ENCODE results near the gene ATP6AP1.
"Not testable (repeated sequence)": the region's sequence is repeated elsewhere in the genome, so short reads cannot be mapped to it uniquely, and the experiment has no call there.

The ATP6AP1 gene

GRCh38 chrX:154382483-154383069, 45.9 kb upstream of the ATP6AP1 start:
- no peak for TF ChIP-seq CTCF (IDR thresholded peaks at IDR 0.05; ENCODE audit: low read depth, low read length, missing control alignments)
- H3K4me3 ChIP-seq (ENCODE audit: low read depth, low read length) = no peak overlapping the region
- DNase-seq (ENCODE audit: low read depth) = no peak

- H3K4me3 ChIP-seq (ENCODE audit: low read depth, low read length) = no peak overlapping the region
- no peak for TF ChIP-seq CTCF (IDR thresholded peaks at IDR 0.05; ENCODE audit: low read depth, low read length, missing control alignments)
- no peak for DNase-seq (ENCODE audit: low read depth)
Measured at GRCh38 chrX:154383359-154384283, 44.9 kb upstream of the ATP6AP1 start.

GRCh38 chrX:154384284-154384892, 44.1 kb upstream of the ATP6AP1 start:
- DNase-seq (ENCODE audit: low read depth) = no peak
- H3K4me3 ChIP-seq (ENCODE audit: low read depth, low read length) = no peak overlapping the region
- TF ChIP-seq CTCF (IDR thresholded peaks at IDR 0.05; ENCODE audit: low read depth, low read length, missing control alignments) = no peak

GRCh38 chrX:154388094-154388493, 40.4 kb upstream of the ATP6AP1 start:
- not testable (repeated sequence) for H3K4me3 ChIP-seq (ENCODE audit: low read depth, low read length); DNase-seq (ENCODE audit: low read depth)

GRCh38 chrX:154388649-154389048, 39.8 kb upstream of the ATP6AP1 start:
- H3K4me3 ChIP-seq (ENCODE audit: low read depth, low read length); DNase-seq (ENCODE audit: low read depth): not testable (repeated sequence)

GRCh38 chrX:154389812-154390747, 38.4 kb upstream of the ATP6AP1 start:
- H3K4me3 ChIP-seq (ENCODE audit: low read depth, low read length); DNase-seq (ENCODE audit: low read depth): not testable (repeated sequence)

- not testable (repeated sequence) for H3K4me3 ChIP-seq (ENCODE audit: low read depth, low read length)
Measured at GRCh38 chrX:154396363-154396762, 32.1 kb upstream of the ATP6AP1 start.

GRCh38 chrX:154396973-154397887, 31.2 kb upstream of the ATP6AP1 start:
- DNase-seq (ENCODE audit: low read depth) = no peak
- H3K4me3 ChIP-seq (ENCODE audit: low read depth, low read length) = peak overlapping the region; percentile 88
- no peak for TF ChIP-seq CTCF (IDR thresholded peaks at IDR 0.05; ENCODE audit: low read depth, low read length, missing control alignments)

More at GRCh38 chrX:154396363-154396762, 32.1 kb upstream of the ATP6AP1 start:
- not testable (repeated sequence) for DNase-seq (ENCODE audit: low read depth)
